ENCODE measurements around the gene FOXI1. TPM values are rescaled to one million over a fixed set of nuclear protein-coding genes. Genes with fewer than 3 reads are reported as not detected.

Gene FOXI1
- not detected for total RNA-seq

DNA sequence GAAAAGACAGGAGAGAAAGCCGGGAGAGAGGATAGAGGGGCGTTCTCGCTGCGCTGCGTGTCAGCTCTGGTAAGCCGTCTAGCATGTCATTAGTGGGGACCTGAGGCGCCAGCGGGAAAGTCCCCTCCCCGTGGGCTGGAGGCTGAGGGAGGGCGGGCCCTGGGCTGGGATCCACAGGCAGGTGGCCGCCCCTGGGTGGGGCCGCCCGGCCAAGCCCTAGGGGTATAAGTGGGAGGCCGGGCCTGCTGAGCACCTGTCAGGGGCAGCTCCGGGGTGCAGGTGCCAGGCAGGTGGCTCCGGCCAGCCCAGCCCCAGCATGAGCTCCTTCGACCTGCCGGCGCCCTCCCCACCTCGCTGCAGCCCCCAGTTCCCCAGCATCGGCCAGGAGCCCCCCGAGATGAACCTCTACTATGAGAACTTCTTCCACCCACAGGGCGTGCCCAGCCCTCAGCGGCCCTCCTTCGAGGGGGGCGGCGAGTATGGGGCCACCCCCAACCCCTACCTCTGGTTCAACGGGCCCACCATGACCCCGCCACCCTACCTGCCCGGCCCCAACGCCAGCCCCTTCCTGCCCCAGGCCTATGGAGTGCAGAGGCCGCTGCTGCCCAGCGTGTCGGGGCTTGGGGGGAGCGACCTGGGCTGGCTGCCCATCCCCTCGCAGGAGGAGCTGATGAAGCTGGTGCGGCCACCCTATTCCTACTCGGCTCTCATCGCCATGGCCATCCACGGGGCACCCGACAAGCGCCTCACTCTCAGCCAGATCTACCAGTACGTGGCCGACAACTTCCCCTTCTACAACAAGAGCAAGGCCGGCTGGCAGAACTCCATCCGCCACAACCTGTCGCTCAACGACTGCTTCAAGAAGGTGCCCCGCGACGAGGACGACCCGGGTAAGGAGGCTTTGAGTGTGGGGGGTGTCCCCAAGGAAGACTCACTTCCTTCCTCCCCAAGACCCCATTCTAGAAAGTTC, at the start of gene FOXI1:
TSS of gene FOXI1 (plus strand) at position 256 of the 970 bp plus-strand sequence. CDS start at position 317, 61 bp downstream.
- Histone ChIP-seq H3K27ac (no peak within 1 kb of the TSS), H3K4me1 (no peaks in the 10 kb centered on the region), H3K9me3 (no peaks in the 10 kb centered on the region), H3K27me3 (no peaks in the 10 kb centered on the region), H3K36me3 (no peaks in the 10 kb centered on the region), H3K4me3 (no peak within 1 kb of the TSS)
- DNase-seq, result peak in 1 of 2 donors; percentile 12
- ATAC-seq, result no peak
- in situ Hi-C loops (cut with MboI; ENCODE audit: low sequenced_read_pairs in 4 of 4), result no loop called here
- TF ChIP-seq, protein P1, sequence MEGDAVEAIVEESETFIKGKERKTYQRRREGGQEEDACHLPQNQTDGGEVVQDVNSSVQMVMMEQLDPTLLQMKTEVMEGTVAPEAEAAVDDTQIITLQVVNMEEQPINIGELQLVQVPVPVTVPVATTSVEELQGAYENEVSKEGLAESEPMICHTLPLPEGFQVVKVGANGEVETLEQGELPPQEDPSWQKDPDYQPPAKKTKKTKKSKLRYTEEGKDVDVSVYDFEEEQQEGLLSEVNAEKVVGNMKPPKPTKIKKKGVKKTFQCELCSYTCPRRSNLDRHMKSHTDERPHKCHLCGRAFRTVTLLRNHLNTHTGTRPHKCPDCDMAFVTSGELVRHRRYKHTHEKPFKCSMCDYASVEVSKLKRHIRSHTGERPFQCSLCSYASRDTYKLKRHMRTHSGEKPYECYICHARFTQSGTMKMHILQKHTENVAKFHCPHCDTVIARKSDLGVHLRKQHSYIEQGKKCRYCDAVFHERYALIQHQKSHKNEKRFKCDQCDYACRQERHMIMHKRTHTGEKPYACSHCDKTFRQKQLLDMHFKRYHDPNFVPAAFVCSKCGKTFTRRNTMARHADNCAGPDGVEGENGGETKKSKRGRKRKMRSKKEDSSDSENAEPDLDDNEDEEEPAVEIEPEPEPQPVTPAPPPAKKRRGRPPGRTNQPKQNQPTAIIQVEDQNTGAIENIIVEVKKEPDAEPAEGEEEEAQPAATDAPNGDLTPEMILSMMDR (IDR thresholded peaks at IDR 0.05 in 4 of 5, conservative IDR thresholded peaks at IDR 0.05 in 1 of 5), result no peak
- TF ChIP-seq POLR2A (IDR thresholded peaks at IDR 0.05), result no peak
- intact Hi-C loops (cut with DNase I; ENCODE audit: low total_unique reads), result no loop called here

DNA sequence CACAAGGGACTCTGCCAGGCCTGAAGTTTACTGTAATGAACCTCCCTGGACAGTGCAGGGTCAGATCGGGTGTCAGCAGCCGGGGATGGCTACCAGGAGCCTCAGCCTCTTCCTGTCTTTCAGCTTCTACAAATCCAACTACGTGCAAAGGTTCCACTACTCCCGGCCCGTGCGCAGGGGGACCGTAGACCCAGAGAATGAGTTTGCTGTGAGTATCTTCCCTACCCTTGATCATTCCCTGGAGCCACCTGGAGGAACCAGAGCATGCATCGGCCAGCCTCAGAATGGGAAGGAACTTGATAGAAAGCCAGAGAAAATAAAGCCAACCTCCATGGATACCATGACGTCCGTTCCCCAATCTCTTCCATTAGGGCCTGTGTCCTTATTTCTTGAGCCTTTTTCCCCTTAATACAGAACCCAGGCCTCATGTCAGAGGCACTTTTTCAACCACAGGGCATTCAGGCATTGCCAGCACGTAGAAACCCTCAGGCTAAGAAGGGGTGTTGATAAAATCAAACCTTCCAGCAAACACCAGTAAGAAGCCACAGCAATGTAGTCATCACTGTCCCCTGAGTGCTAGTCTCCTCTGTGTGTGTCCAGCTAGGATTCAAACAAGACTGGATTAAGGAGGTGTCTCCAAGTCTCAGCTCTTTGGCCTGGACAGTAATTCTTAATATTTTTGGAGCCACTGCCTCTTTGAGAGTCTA, 49.0 kb upstream of the FOXI1 start:
- H3K4me3 ChIP-seq, result no peak overlapping the region
- H3K36me3 ChIP-seq, result no peaks in the 10 kb centered on the region
- H3K27me3 ChIP-seq, result no peaks in the 10 kb centered on the region
- no peaks in the 10 kb centered on the region for H3K9me3 ChIP-seq
- in situ Hi-C loops (cut with MboI; ENCODE audit: low sequenced_read_pairs in 4 of 4), result no loop called here
- no peak for ATAC-seq
- no peak for TF ChIP-seq POLR2A (IDR thresholded peaks at IDR 0.05)
- TF ChIP-seq, protein P1 (IDR thresholded peaks at IDR 0.05 in 4 of 5, conservative IDR thresholded peaks at IDR 0.05 in 1 of 5), result no peak
- no peak for DNase-seq
- no peak overlapping the region for H3K27ac ChIP-seq
- no peaks in the 10 kb centered on the region for H3K4me1 ChIP-seq
- intact Hi-C loops (cut with DNase I; ENCODE audit: low total_unique reads), result no loop called here

- Histone ChIP-seq H3K9me3 (no peaks in the 10 kb centered on the region), H3K4me1 (no peaks in the 10 kb centered on the region), H3K27ac (no peak overlapping the region), H3K27me3 (no peaks in the 10 kb centered on the region), H3K4me3 (no peak overlapping the region), H3K36me3 (no peaks in the 10 kb centered on the region)
- intact Hi-C loops (cut with DNase I; ENCODE audit: low total_unique reads) (no loop called here), in situ Hi-C loops (cut with MboI; ENCODE audit: low sequenced_read_pairs in 4 of 4) (no loop called here)
- TF ChIP-seq, protein P1 (IDR thresholded peaks at IDR 0.05 in 4 of 5, conservative IDR thresholded peaks at IDR 0.05 in 1 of 5), result no peak
- TF ChIP-seq POLR2A (IDR thresholded peaks at IDR 0.05), result no peak
- no peak for DNase-seq
- ATAC-seq, result no peak
Measured at GRCh38 chr5:170057311-170057710, 48.4 kb upstream of the FOXI1 start.

DNA sequence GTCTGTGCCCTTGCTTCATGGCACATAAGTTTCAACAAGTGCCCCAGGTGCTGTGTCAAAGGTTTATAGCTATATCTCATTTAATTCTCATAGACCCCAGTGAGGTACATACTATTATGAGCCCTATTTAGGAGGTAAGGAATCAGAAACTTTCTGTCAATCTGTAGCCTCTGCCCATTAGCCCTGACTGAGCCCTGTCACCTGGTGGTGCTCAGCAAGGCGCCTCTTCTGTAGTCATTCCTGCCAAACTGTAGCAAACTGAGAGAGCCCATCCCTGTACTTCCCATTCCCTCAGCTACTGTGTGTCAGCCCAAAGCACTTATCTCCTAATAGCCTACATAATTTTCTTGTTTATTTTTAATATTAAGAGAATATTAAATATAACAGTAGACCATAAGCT, 46.5 kb upstream of the FOXI1 start:
- in situ Hi-C loops (cut with MboI; ENCODE audit: low sequenced_read_pairs in 4 of 4) (no loop called here), intact Hi-C loops (cut with DNase I; ENCODE audit: low total_unique reads) (no loop called here)
- DNase-seq (no peak), ATAC-seq (no peak)
- no peak overlapping the region for H3K4me3 ChIP-seq
- no peaks in the 10 kb centered on the region for H3K27me3 ChIP-seq
- H3K9me3 ChIP-seq, result no peaks in the 10 kb centered on the region
- no peaks in the 10 kb centered on the region for H3K4me1 ChIP-seq
- no peaks in the 10 kb centered on the region for H3K36me3 ChIP-seq
- H3K27ac ChIP-seq, result no peak overlapping the region
- TF ChIP-seq, protein P1 (IDR thresholded peaks at IDR 0.05 in 4 of 5, conservative IDR thresholded peaks at IDR 0.05 in 1 of 5), result no peak
- TF ChIP-seq POLR2A (IDR thresholded peaks at IDR 0.05), result no peak
